HG02885 (cell line): ENCODE data around the gene ADO.
A peak's percentile ranks its signal among the peaks of the same experiment; 100 is the strongest.
"Not testable (repeated sequence)": the region's sequence is repeated elsewhere in the genome, so short reads cannot be mapped to it uniquely, and the experiment has no call there.

Experiments used
- ATAC-seq: cut with Tn5 transposase; IDR thresholded peaks from one replicate; pipeline ENCODE4 v1.9.1; 2021; ENCODE audit warnings: mild to moderate bottlenecking; ENCODE audit not compliant: unreplicated experiment, poor library complexity

Gene ADO

GRCh38 chr10:62804356-62805230, at the start of gene ADO:
TSS of gene ADO (plus strand) at chr10:62804720. CDS start at chr10:62805060, 340 bp downstream.
- ATAC-seq = peak; percentile 86

- no peak for ATAC-seq
These were observed 49.6 kb upstream of the ADO start for GRCh38 chr10:62754963-62755362.

GRCh38 chr10:62755662-62756653, 48.6 kb upstream of the ADO start:
- no peak for ATAC-seq

GRCh38 chr10:62759599-62760175, 44.8 kb upstream of the ADO start:
- no peak for ATAC-seq

GRCh38 chr10:62760401-62760800, 44.1 kb upstream of the ADO start:
- ATAC-seq = no peak

GRCh38 chr10:62761115-62761514, 43.4 kb upstream of the ADO start:
- ATAC-seq = no peak

GRCh38 chr10:62763155-62763554, 41.4 kb upstream of the ADO start:
- no peak for ATAC-seq

- ATAC-seq = no peak
These were observed 40.5 kb upstream of the ADO start for GRCh38 chr10:62764011-62764410.

- ATAC-seq = no peak
These were observed 38.8 kb upstream of the ADO start for GRCh38 chr10:62765726-62766125.

GRCh38 chr10:62766386-62766785, 38.1 kb upstream of the ADO start:
- ATAC-seq = no peak

- peak; percentile 75 for ATAC-seq
These were observed 34.8 kb upstream of the ADO start for GRCh38 chr10:62769574-62770242.

- ATAC-seq = no peak
These were observed 32.1 kb upstream of the ADO start for GRCh38 chr10:62772186-62772974.

GRCh38 chr10:62778125-62778524, 26.4 kb upstream of the ADO start:
- ATAC-seq = peak; percentile 50

- ATAC-seq = peak; percentile 95
These were observed 24.9 kb upstream of the ADO start for GRCh38 chr10:62779487-62780248.

GRCh38 chr10:62784537-62784936, 20.0 kb upstream of the ADO start:
- not testable (repeated sequence) for ATAC-seq

GRCh38 chr10:62788285-62788684, 16.2 kb upstream of the ADO start:
- not testable (repeated sequence) for ATAC-seq

GRCh38 chr10:62788861-62789467, 15.6 kb upstream of the ADO start:
- no peak for ATAC-seq

GRCh38 chr10:62790019-62790555, 14.4 kb upstream of the ADO start:
- no peak for ATAC-seq
